Measurements from ENCODE around the gene F11R.

- TF ChIP-seq POLR2A (IDR thresholded peaks at IDR 0.05) (no peak), CTCF (IDR thresholded peaks at IDR 0.05 in 4 of 5, conservative IDR thresholded peaks at IDR 0.05 in 1 of 5) (no peak)
Observed at GRCh38 chr1:160979286-160979685, 41.7 kb downstream of the F11R start.
